Neural progenitor cell (in vitro differentiated cells): ENCODE results near the gene CAMSAP1. TPM values are rescaled to one million over a fixed set of nuclear protein-coding genes. Genes with fewer than 3 reads are reported as not detected.

Experiments used
- DNase-seq: peaks from one replicate; pipeline ENCODE4 v3.0.0-alpha.2; 2016; ENCODE audit warnings: low spot score
- H2AFZ ChIP-seq: fragments of 200-600 bp; sonication (generic); replicated peaks from 2 replicates; pipeline ENCODE4 v1.6.1; 2016; ENCODE audit warnings: antibody characterized with exemption
- H3F3A ChIP-seq: fragments of 200-600 bp; sonication (generic); 2 replicates; pipeline ENCODE4 v1.6.1; 2016; ENCODE audit warnings: antibody characterized with exemption, low read depth
- H3K27ac ChIP-seq: fragments of 200-600 bp; sonication (generic); 2 replicates; pipeline ENCODE4 v1.5.1; 2016; ENCODE audit warnings: mild to moderate bottlenecking
- H3K27me3 ChIP-seq: fragments of 200-600 bp; sonication (generic); 2 replicates; pipeline ENCODE4 v1.6.1; 2016; ENCODE audit warnings: mild to moderate bottlenecking, moderate library complexity
- H3K36me3 ChIP-seq: fragments of 200-600 bp; sonication (generic); 2 replicates; pipeline ENCODE4 v1.5.1; 2016
- H3K4me1 ChIP-seq: fragments of 200-600 bp; sonication (generic); 2 replicates; pipeline ENCODE4 v1.6.1; 2016; ENCODE audit warnings: mixed run types
- H3K4me2 ChIP-seq: fragments of 200-600 bp; sonication (generic); 2 replicates; pipeline ENCODE4 v1.6.1; 2016
- H3K4me3 ChIP-seq: fragments of 200-600 bp; sonication (generic); 2 replicates; pipeline ENCODE4 v1.5.1; 2016
- H3K79me2 ChIP-seq: fragments of 200-600 bp; sonication (generic); 2 replicates; pipeline ENCODE4 v1.6.1; 2016; ENCODE audit warnings: low read depth
- H3K9ac ChIP-seq: fragments of 200-600 bp; sonication (generic); 2 replicates; pipeline ENCODE4 v1.6.1; 2016
- H3K9me3 ChIP-seq: fragments of 200-600 bp; sonication (generic); 2 replicates; pipeline ENCODE4 v1.5.1; 2016; ENCODE audit warnings: low read depth
- H4K20me1 ChIP-seq: fragments of 200-600 bp; sonication (generic); 2 replicates; pipeline ENCODE4 v1.6.1; 2016; ENCODE audit warnings: low read depth
- H3K27ac Mint-ChIP-seq: 3 replicates; pipeline ENCODE4 v1.8.0; 2021; ENCODE audit warnings: mixed read lengths
- H3K27me3 Mint-ChIP-seq: 2 replicates; pipeline ENCODE4 v1.8.0; 2022; ENCODE audit warnings: low read depth, mild to moderate bottlenecking, inconsistent platforms, moderate library complexity, mixed read lengths; ENCODE audit not compliant: insufficient read depth
- H3K36me3 Mint-ChIP-seq: 3 replicates; pipeline ENCODE4 v1.8.0; 2021; ENCODE audit warnings: mixed read lengths
- H3K4me1 Mint-ChIP-seq: 3 replicates; pipeline ENCODE4 v1.8.0; 2021; ENCODE audit warnings: mixed read lengths
- H3K4me3 Mint-ChIP-seq: 3 replicates; pipeline ENCODE4 v1.8.0; 2021; ENCODE audit warnings: mild to moderate bottlenecking, moderate library complexity, mixed read lengths
- H3K9me3 Mint-ChIP-seq: 3 replicates; pipeline ENCODE4 v1.8.0; 2020; ENCODE audit warnings: mixed read lengths
- CTCF ChIP-seq: fragments of 200-600 bp; sonication (generic); IDR thresholded peaks from 2 replicates; pipeline ENCODE4 v1.5.1; 2017; ENCODE audit warnings: antibody characterized with exemption, mild to moderate bottlenecking
- EZH2 ChIP-seq: fragments of 200-600 bp; sonication (generic); IDR thresholded peaks from 2 replicates; pipeline ENCODE4 v1.6.1; 2017; ENCODE audit warnings: antibody characterized with exemption, mild to moderate bottlenecking, moderate library complexity
- EZH2phosphoT487 ChIP-seq: fragments of 200-600 bp; sonication (generic); IDR thresholded peaks from 2 replicates; pipeline ENCODE4 v1.6.1; 2017; ENCODE audit warnings: antibody characterized with exemption
- total RNA-seq: library from RNA; depleted of rRNA; stranded (reverse); fragments of >200 nt; gene quantifications from 2 replicates; pipeline ENCODE4 v1.2.3, GENCODE V29; 2015; ENCODE audit warnings: low replicate concordance

Gene CAMSAP1
- total RNA-seq, 1 donor from 2014 or later, result 39.3 TPM

DNA sequence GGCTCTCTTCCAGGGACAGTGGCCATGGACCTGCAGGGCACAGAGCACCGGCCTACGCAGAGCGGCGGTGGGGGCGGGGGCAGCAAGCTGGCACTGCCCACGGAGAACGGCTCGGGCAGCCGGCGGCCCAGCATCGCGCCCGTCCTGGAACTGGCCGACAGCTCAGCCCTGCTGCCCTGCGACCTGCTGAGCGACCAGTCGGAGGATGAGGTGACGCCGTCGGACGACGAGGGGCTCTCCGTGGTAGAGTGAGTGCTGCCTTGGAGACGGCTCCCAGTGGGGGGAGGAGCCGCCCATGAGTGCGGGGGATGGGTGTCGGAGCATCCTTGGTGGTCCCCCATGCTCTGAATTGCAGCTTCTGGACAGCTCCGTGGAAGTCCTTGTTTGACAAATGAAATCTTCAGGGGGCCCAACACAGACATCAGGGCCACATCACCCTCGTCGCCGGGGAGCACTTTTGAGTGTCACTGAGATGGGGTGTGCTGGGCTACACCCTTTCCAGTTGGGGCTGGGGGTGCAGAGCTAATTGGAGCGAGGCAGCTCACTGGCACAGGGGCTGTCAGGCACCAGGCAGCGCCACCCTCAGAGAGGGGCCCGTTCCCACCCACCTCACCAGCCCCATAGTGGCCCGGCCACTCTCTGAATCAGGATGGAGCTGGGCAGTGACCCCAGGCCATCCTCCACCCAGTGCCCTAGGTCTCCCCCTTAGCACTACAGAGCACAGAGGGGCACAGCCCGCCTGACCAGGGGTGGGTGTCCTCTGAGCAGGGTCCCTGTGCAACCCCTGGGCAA lies 134.4 kb downstream of the CAMSAP1 start:
- H3K36me3 Mint-ChIP-seq, result no peaks in the 10 kb centered on the region
- peaks cover 6% of the 10 kb centered on the region for H3K4me1 Mint-ChIP-seq
- Histone ChIP-seq H3K4me2 (no peak overlapping the region), H3K27ac (no peak overlapping the region), H3K79me2 (no peaks in the 10 kb centered on the region), H4K20me1 (no peaks in the 10 kb centered on the region), H3K4me3 (no peak overlapping the region), H2AFZ (no peak overlapping the region), H3K9me3 (no peaks in the 10 kb centered on the region), H3K9ac (no peak overlapping the region), H3K27me3 (no peaks in the 10 kb centered on the region), H3K36me3 (no peaks in the 10 kb centered on the region), H3F3A (no peaks in the 10 kb centered on the region), H3K4me1 (peaks cover 3% of the 10 kb centered on the region)
- no peak overlapping the region for H3K27ac Mint-ChIP-seq
- no peaks in the 10 kb centered on the region for H3K9me3 Mint-ChIP-seq
- peaks cover 9% of the 10 kb centered on the region for H3K27me3 Mint-ChIP-seq
- no peak overlapping the region for H3K4me3 Mint-ChIP-seq
- peak; percentile 33 for DNase-seq
- TF ChIP-seq CTCF (no peak), EZH2 (no peak), EZH2phosphoT487 (no peak)

GRCh38 chr9:135772056-135772646 lies 135.2 kb downstream of the CAMSAP1 start:
- Mint-ChIP-seq H3K4me3 (no peak overlapping the region), H3K9me3 (no peaks in the 10 kb centered on the region), H3K4me1 (peaks cover 6% of the 10 kb centered on the region), H3K36me3 (no peaks in the 10 kb centered on the region), H3K27ac (no peak overlapping the region), H3K27me3 (peaks cover 9% of the 10 kb centered on the region)
- no peaks in the 10 kb centered on the region for H3K27me3 ChIP-seq
- no peaks in the 10 kb centered on the region for H3K79me2 ChIP-seq
- H3K4me3 ChIP-seq, result no peak overlapping the region
- no peak for TF ChIP-seq EZH2
- TF ChIP-seq EZH2phosphoT487, result no peak
- TF ChIP-seq CTCF, result no peak
- H3K9ac ChIP-seq, result no peak overlapping the region
- H3K9me3 ChIP-seq, result no peaks in the 10 kb centered on the region
- no peaks in the 10 kb centered on the region for H4K20me1 ChIP-seq
- no peaks in the 10 kb centered on the region for H3K36me3 ChIP-seq
- H3K27ac ChIP-seq, result no peak overlapping the region
- H3K4me1 ChIP-seq, result peaks cover 3% of the 10 kb centered on the region
- H3K4me2 ChIP-seq, result no peak overlapping the region
- no peak overlapping the region for H2AFZ ChIP-seq
- DNase-seq, result no peak
- H3F3A ChIP-seq, result no peaks in the 10 kb centered on the region

DNA sequence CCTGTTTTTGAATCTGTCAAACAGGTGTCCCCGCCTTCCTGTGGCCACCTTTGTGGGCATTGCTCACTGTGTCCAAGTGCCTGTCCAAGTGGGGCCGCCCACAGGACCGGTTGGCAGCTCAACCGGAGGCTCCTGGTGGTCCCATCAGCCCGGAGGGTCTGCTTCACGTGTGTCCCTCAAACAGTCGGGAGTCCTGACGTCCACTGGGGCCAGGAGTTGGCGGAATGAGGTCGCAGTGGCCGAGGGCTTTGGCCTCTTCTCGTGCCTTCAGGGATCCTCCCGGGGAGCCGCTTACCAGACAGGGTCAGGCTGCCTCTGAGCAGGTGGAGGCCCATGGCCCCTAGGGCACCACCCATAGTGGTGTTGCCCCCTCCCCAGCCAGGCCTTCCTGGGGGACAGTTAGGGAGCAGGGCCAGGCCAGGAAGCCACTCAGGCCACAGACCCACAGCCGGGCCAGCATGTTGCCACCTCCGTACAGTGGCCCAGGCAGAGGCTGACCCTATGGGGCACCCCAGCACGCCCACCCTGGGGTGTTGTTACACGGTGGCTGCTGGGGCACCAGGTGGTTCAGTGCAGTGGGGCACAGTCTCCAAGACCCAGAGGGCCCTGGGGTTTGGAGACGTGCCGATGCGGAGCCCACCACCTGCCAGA lies 135.8 kb downstream of the CAMSAP1 start:
- no peak overlapping the region for H3K27ac Mint-ChIP-seq
- no peak overlapping the region for H3K4me3 ChIP-seq
- no peak overlapping the region for H3K9ac ChIP-seq
- H4K20me1 ChIP-seq, result no peaks in the 10 kb centered on the region
- peaks cover 10% of the 10 kb centered on the region for H3K27me3 Mint-ChIP-seq
- H3K4me1 ChIP-seq, result peaks cover 3% of the 10 kb centered on the region
- H3K4me2 ChIP-seq, result no peak overlapping the region
- no peak overlapping the region for H3K27ac ChIP-seq
- H2AFZ ChIP-seq, result no peak overlapping the region
- H3K9me3 Mint-ChIP-seq, result peaks cover 3% of the 10 kb centered on the region
- H3K9me3 ChIP-seq, result no peaks in the 10 kb centered on the region
- DNase-seq, result no peak
- no peaks in the 10 kb centered on the region for H3F3A ChIP-seq
- H3K27me3 ChIP-seq, result no peaks in the 10 kb centered on the region
- H3K4me1 Mint-ChIP-seq, result peaks cover 6% of the 10 kb centered on the region
- no peaks in the 10 kb centered on the region for H3K36me3 Mint-ChIP-seq
- H3K36me3 ChIP-seq, result no peaks in the 10 kb centered on the region
- no peaks in the 10 kb centered on the region for H3K79me2 ChIP-seq
- no peak for TF ChIP-seq EZH2phosphoT487
- TF ChIP-seq EZH2, result no peak
- TF ChIP-seq CTCF, result no peak
- no peak overlapping the region for H3K4me3 Mint-ChIP-seq
